Measurements from ENCODE around the gene CAPN6.

Gene CAPN6

DNA sequence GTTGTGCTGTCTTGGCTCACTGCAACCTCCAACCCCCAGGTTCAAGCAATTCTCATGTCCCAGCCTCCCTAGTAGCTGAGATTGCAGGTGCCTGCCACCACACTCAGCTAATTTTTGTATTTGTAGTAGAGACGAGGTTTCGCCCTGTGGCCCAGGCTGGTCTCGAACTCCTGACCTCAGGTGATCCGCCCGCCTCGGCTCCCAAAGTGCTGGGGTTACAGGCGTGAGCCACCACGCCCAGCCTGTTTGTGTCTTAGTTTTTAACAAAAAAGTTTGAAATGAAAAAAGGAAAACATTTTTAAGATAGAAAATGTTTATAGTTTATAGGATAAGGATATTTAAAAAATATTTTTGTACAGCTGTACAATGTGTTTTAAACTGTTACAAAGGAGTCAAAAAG, 62.4 kb downstream of the CAPN6 start:
- DNase-seq (ENCODE audit: low spot score) = no peak
- no peak for TF ChIP-seq CTCF (IDR thresholded peaks at IDR 0.05; ENCODE audit: extremely low read depth, missing control alignments)

DNA sequence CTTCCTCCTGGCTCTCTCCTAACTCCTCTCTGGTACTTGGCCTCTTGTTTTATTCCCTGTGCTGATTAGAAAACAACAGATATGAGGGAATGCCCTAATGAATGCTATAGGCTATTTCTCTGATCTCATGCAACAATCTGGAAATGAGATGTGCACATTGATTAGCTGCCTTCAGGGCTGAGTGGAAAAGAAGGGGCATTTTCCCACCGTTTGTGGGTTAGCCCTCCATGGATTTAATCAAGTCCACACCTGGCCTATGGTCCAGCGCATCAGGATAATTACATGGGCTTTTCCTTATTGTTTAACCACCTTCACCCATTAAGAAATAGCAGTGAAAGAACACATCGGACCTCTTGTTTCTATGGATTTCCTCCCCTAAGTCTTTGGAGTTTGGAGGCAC, 70.0 kb downstream of the CAPN6 start:
- no peak for TF ChIP-seq CTCF (IDR thresholded peaks at IDR 0.05; ENCODE audit: extremely low read depth, missing control alignments)
- no peak for DNase-seq (ENCODE audit: low spot score)

GRCh38 chrX:111199505-111199904, 70.8 kb downstream of the CAPN6 start:
- DNase-seq (ENCODE audit: low spot score) = no peak
- no peak for TF ChIP-seq CTCF (IDR thresholded peaks at IDR 0.05; ENCODE audit: extremely low read depth, missing control alignments)

Data from GM20000 (cell line).